Endothelial cell of umbilical vein (primary cell): ENCODE data around the gene SPRYD3. TPM values are rescaled to one million over a fixed set of nuclear protein-coding genes. Genes with fewer than 3 reads are reported as not detected.

Experiments used
- BruUV-seq: library from RNA; stranded (reverse); fragments of 400-500 nt; replicated peaks from 2 replicates; lab custom pipeline; 2021; lab: Mats Ljungman, UMichigan
- CTCF ChIA-PET: fragments of 300-600, 350-600 bp; sonication (Branson Sonifier 250); formaldehyde crosslinking; loops from one replicate; lab custom pipeline; 2021; ENCODE audit warnings: antibody characterized with exemption, inconsistent platforms; lab: Charles Lee
- POLR2A ChIA-PET: fragments of 300-600, 350-600 bp; sonication (Branson Sonifier 250); formaldehyde crosslinking; loops from one replicate; lab custom pipeline; 2021; ENCODE audit warnings: antibody characterized with exemption, inconsistent platforms; lab: Charles Lee
- DNase-seq: peaks from one replicate; pipeline ENCODE4 v3.0.0-alpha.2; 2011; ENCODE audit warnings: low read depth, low spot score
- FAIRE-seq: peaks from 2 replicates; lab custom pipeline; 2011; peaks lifted over from hg19 to GRCh38; lab: Jason Lieb, UNC
- H2AFZ ChIP-seq: 2 replicates; pipeline ENCODE4 v1.6.0; 2012; ENCODE audit warnings: low read depth, low read length, control low read depth, inconsistent platforms
- H3K27ac ChIP-seq: 2 replicates; pipeline ENCODE4 v1.5.1; 2011; ENCODE audit warnings: low read depth, mild to moderate bottlenecking, control low read depth, low read length, moderate library complexity; ENCODE audit not compliant: insufficient read depth
- H3K27me3 ChIP-seq, 2 experiments: 2 replicates each; pipeline versions ENCODE4 v1.6.0 to v1.6.1; 2011; ENCODE audit warnings: low read length in 2 of 2, mixed read lengths in 1 of 2; ENCODE audit not compliant: control insufficient read depth in 2 of 2, insufficient read depth in 2 of 2
- H3K36me3 ChIP-seq, 2 experiments: 2 replicates in 1 of 2; 3 replicates in 1 of 2; pipeline ENCODE4 v1.5.1; 2011; ENCODE audit warnings: low read length in 2 of 2, mild to moderate bottlenecking in 1 of 2, moderate library complexity in 1 of 2; ENCODE audit not compliant: control insufficient read depth in 2 of 2, insufficient read depth in 2 of 2; ENCODE audit errors: extremely low read depth in 1 of 2
- H3K4me1 ChIP-seq: 3 replicates; pipeline ENCODE4 v1.5.1; 2011; ENCODE audit warnings: mild to moderate bottlenecking, low read length; ENCODE audit not compliant: control insufficient read depth, insufficient read depth; ENCODE audit errors: extremely low read depth
- H3K4me2 ChIP-seq: 2 replicates; pipeline ENCODE4 v1.6.1; 2011; ENCODE audit warnings: low read length, control low read depth, mixed read lengths; ENCODE audit not compliant: insufficient read depth
- H3K4me3 ChIP-seq, 3 experiments: fragments of 200-600 bp in 1 of 3; sonication (generic), shearing (Covaris generic) in 1 of 3; replicated peaks in 1 of 3; 2 replicates each; pipeline ENCODE4 v1.5.1; 2011 to 2016; ENCODE audit warnings: control low read depth in 3 of 3, low read length in 3 of 3, mild to moderate bottlenecking in 2 of 3, inconsistent platforms in 1 of 3, low read depth in 1 of 3, moderate library complexity in 1 of 3; ENCODE audit not compliant: insufficient read depth in 1 of 3
- H3K79me2 ChIP-seq: 2 replicates; pipeline ENCODE4 v1.6.0; 2012; ENCODE audit warnings: low read length, inconsistent platforms; ENCODE audit not compliant: control insufficient read depth, insufficient read depth
- H3K9ac ChIP-seq: replicated peaks from 2 replicates; pipeline ENCODE3; 2011; ENCODE audit warnings: low read length, control low read depth; ENCODE audit not compliant: insufficient read depth; ENCODE audit errors: extremely low read depth
- H3K9me1 ChIP-seq: replicated peaks from 3 replicates; pipeline ENCODE4 v1.6.0; 2011; ENCODE audit warnings: mild to moderate bottlenecking, low read length; ENCODE audit not compliant: control insufficient read depth, insufficient read depth; ENCODE audit errors: extremely low read depth
- H3K9me3 ChIP-seq: replicated peaks from 2 replicates; pipeline ENCODE4 v1.5.1; 2012; ENCODE audit warnings: low read length, inconsistent platforms; ENCODE audit not compliant: control insufficient read depth, insufficient read depth
- H4K20me1 ChIP-seq: replicated peaks from 2 replicates; pipeline ENCODE3; 2011; ENCODE audit warnings: mild to moderate bottlenecking, low read length; ENCODE audit not compliant: control insufficient read depth, insufficient read depth; ENCODE audit errors: extremely low read depth
- EZH2 ChIP-seq: IDR thresholded peaks from 2 replicates; pipeline ENCODE4 v1.6.1; 2012; ENCODE audit warnings: borderline replicate concordance, low read depth, mild to moderate bottlenecking, moderate library complexity, low read length, inconsistent platforms; ENCODE audit not compliant: severe bottlenecking
- FOS ChIP-seq: IDR thresholded peaks from 2 replicates; pipeline ENCODE4 v1.6.1; 2011; ENCODE audit warnings: mild to moderate bottlenecking, low read length, moderate library complexity, borderline replicate concordance; ENCODE audit not compliant: insufficient read depth
- GATA2 ChIP-seq: IDR thresholded peaks from 2 replicates; pipeline ENCODE4 v1.7.0; 2011; ENCODE audit warnings: low read depth, mild to moderate bottlenecking, moderate library complexity, mixed read lengths, low read length; ENCODE audit not compliant: insufficient read length, insufficient read depth
- JUN ChIP-seq: IDR thresholded peaks from 2 replicates; pipeline ENCODE4 v1.6.1; 2011; ENCODE audit warnings: borderline replicate concordance, low read depth; ENCODE audit not compliant: insufficient read length, insufficient read depth
- MYC ChIP-seq: IDR thresholded peaks from one replicate; pipeline ENCODE4 v1.6.1; 2011; ENCODE audit warnings: mild to moderate bottlenecking, low read depth, low read length
- POLR2A ChIP-seq: IDR thresholded peaks from 2 replicates; pipeline ENCODE4 v1.6.1; 2012; ENCODE audit warnings: low read depth, mild to moderate bottlenecking, control low read depth, low read length
- POLR2AphosphoS5 ChIP-seq: IDR thresholded peaks from 2 replicates; pipeline ENCODE4 v1.6.1; 2012; ENCODE audit warnings: low read depth, mild to moderate bottlenecking, control low read depth, low read length, moderate library complexity; ENCODE audit not compliant: insufficient read depth
- dilution Hi-C: fragments of 300-500 bp; cut with MboI; formaldehyde crosslinking; loops from one replicate; pipeline ENCODE4 v1.15.0; 2019; ENCODE audit warnings: low sequenced_read_pairs; ENCODE audit not compliant: extremely low pct_ligation_motif_present
- intact Hi-C: fragments of 100-400 bp; cut with micrococcal nuclease; formaldehyde crosslinking; loops from one replicate; pipeline ENCODE4 v1.10.0; 2022
- polyA plus RNA-seq, 4 experiments: library from polyadenylated mRNA; depleted of rRNA in 3 of 4; stranded (reverse) in 3 of 4; unstranded in 1 of 4; fragments of >200 nt; gene quantifications; 2 replicates each; pipeline versions ENCODE4 v1.2.1 to v1.2.3, GENCODE V29; 2011 to 2012; ENCODE audit warnings: missing spikeins in 1 of 4
- total RNA-seq: library from RNA; stranded (reverse); gene quantifications from 2 replicates; pipeline ENCODE4 v1.2.3, GENCODE V29; 2021
- TF ChIP-seq, protein P1 (sequence below), 2 donors: IDR thresholded peaks; 1 replicate in 1 of 2; 2 replicates in 1 of 2; pipeline ENCODE4 v1.5.1; 2011; ENCODE audit warnings: low read length in 2 of 2, mild to moderate bottlenecking in 2 of 2, moderate library complexity in 2 of 2, control low read depth in 1 of 2, inconsistent platforms in 1 of 2, low read depth in 1 of 2; ENCODE audit not compliant: insufficient read depth in 1 of 2; ENCODE audit errors: extremely low read depth in 1 of 2
- TF ChIP-seq, protein P2 (sequence below): IDR thresholded peaks from 2 replicates; pipeline ENCODE4 v1.6.1; 2011; ENCODE audit not compliant: insufficient read depth, insufficient read length

SPRYD3 gene
- total and polyA plus RNA-seq, 2 donors (not counting 3 experiments of a cell fraction or from before 2014, with no cell fraction given): 38.6 to 39.2 TPM

DNA sequence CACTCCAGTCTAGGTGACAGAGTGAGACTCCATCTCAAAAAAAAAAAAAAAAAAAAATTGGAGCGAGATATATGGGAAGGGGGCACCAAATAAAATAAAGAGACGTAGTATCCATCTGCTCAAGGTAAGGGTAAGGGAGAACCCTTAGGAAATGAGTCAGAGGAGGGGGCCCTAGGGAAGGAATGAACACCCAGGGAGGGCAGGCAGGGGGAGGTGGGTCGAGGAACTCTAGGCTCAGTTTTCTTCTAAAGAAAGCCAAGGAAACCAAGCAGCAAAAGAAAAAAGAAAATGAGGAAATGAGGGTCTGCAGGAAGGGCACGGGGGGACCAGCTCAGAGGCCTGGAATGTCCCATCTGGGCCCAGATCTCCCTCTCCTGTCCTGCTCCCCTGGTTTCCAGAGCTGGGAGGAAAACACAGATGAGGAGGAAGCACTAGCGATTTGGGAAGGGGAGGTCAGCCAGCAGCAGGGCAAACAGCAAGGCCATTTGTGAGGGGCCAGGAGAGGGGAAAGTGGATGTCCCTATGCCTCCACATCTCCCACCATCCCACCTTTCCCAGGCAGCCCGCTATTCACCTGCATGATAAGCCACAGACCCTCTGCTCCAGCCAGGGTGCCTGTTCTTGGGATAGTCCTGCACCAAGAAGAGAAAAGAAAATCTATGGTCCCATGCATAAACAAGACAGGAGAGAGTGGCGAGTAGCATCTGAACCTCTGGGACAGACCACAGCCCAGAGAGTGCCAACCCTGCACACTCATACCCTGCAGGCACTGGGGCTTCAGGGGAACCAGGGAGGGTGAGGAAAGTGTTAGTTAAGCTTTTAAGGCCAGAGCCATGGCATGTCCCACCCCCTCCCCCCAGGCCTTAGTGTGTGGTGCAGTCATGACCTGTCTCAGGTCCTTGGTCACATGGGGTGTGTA is 11.9 kb downstream of the SPRYD3 start:
- ChIA-PET POLR2A (interaction anchor here (0.7 to 1.3 kb wide), 2 partner anchors 13 to 185 kb away, joined by 3 to 7 read pairs; a partner anchor contains a TSS), CTCF (interaction anchor here (1.6 to 14.2 kb wide), 10 partner anchors 11 to 254 kb away, joined by 5 to 463 read pairs (median 68); partner anchors contain the start of genes AAAS, CSAD, IGFBP6 and SOAT2)
- DNase-seq (peak; percentile 27), FAIRE-seq (peak; percentile 75)
- Histone ChIP-seq H3K27ac (no peak overlapping the region), H3K79me2 (no peaks in the 10 kb centered on the region), H3K9me1 (no peaks in the 10 kb centered on the region), H3K4me3 (no peak overlapping the region), H3K9ac (no peak overlapping the region), H3K4me2 (peak overlapping the region; percentile 4), H3K4me1 (peaks cover 32% of the 10 kb centered on the region), H3K27me3 (no peaks in the 10 kb centered on the region), H3K36me3 (peaks cover 2 to 15% of the 10 kb centered on the region in 2 experiments), H4K20me1 (no peaks in the 10 kb centered on the region), H3K9me3 (no peaks in the 10 kb centered on the region), H2AFZ (no peak overlapping the region)
- TF ChIP-seq MYC (no peak), JUN (no peak), FOS (peak; percentile 62), POLR2A (no peak), EZH2 (no peak), POLR2AphosphoS5 (peak; percentile 24), GATA2 (peak; percentile 62)
- TF ChIP-seq, protein P1, sequence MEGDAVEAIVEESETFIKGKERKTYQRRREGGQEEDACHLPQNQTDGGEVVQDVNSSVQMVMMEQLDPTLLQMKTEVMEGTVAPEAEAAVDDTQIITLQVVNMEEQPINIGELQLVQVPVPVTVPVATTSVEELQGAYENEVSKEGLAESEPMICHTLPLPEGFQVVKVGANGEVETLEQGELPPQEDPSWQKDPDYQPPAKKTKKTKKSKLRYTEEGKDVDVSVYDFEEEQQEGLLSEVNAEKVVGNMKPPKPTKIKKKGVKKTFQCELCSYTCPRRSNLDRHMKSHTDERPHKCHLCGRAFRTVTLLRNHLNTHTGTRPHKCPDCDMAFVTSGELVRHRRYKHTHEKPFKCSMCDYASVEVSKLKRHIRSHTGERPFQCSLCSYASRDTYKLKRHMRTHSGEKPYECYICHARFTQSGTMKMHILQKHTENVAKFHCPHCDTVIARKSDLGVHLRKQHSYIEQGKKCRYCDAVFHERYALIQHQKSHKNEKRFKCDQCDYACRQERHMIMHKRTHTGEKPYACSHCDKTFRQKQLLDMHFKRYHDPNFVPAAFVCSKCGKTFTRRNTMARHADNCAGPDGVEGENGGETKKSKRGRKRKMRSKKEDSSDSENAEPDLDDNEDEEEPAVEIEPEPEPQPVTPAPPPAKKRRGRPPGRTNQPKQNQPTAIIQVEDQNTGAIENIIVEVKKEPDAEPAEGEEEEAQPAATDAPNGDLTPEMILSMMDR (IDR thresholded peaks at IDR 0.05; ENCODE audit: extremely low read depth in 1 of 2, insufficient read depth in 1 of 2, low read depth in 1 of 2, low read length in 2 of 2): no peak
- TF ChIP-seq, protein P2, sequence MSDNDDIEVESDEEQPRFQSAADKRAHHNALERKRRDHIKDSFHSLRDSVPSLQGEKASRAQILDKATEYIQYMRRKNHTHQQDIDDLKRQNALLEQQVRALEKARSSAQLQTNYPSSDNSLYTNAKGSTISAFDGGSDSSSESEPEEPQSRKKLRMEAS: no peak
- intact Hi-C loops: no loop called here
- dilution Hi-C loops: no loop called here
- no TSS peak for BruUV-seq
